HepG2 (cell line): ENCODE results near the gene SFI1. TPM values are rescaled to one million over a fixed set of nuclear protein-coding genes. Genes with fewer than 3 reads are reported as not detected.

Source experiments
- CREB1 ChIP-seq, 2 experiments: fragments of 450-650 bp in 1 of 2; IDR thresholded peaks; 2 replicates each; pipeline ENCODE4 v1.6.1; 2016 to 2017; ENCODE audit warnings: control low read depth in 1 of 2, mild to moderate bottlenecking in 1 of 2, missing compliant biosample characterization in 1 of 2, missing genetic modification characterization in 1 of 2
- HIC2 ChIP-seq: sonication (generic); formaldehyde crosslinking; IDR thresholded peaks from 2 replicates; pipeline ENCODE4 v1.9.0; 2022; ENCODE audit warnings: low read depth, missing genetic modification reagents
- KLF11 ChIP-seq: IDR thresholded peaks from 2 replicates; pipeline ENCODE4 v1.6.1; 2016; ENCODE audit warnings: missing compliant biosample characterization
- SKIL ChIP-seq: sonication (generic); formaldehyde crosslinking; IDR thresholded peaks from 2 replicates; pipeline ENCODE4 v1.8.0; 2022; ENCODE audit warnings: missing genetic modification reagents, mild to moderate bottlenecking, moderate library complexity, borderline replicate concordance
- TIGD3 ChIP-seq: sonication (generic); formaldehyde crosslinking; IDR thresholded peaks from 2 replicates; pipeline ENCODE4 v1.5.1; 2020; ENCODE audit warnings: mild to moderate bottlenecking, missing genetic modification reagents, borderline replicate concordance
- ZBTB33 ChIP-seq: sonication (generic); formaldehyde crosslinking; IDR thresholded peaks from 2 replicates; pipeline ENCODE4 v1.4.0; 2020; ENCODE audit warnings: missing genetic modification reagents
- ZBTB39 ChIP-seq: sonication (generic); formaldehyde crosslinking; IDR thresholded peaks from 2 replicates; pipeline ENCODE4 v1.5.0; 2020; ENCODE audit warnings: missing genetic modification reagents
- ZBTB7B ChIP-seq: sonication (generic); formaldehyde crosslinking; IDR thresholded peaks from 2 replicates; pipeline ENCODE4 v1.4.0; 2020; ENCODE audit warnings: missing genetic modification reagents
- ZNF770 ChIP-seq: sonication (generic); formaldehyde crosslinking; IDR thresholded peaks from 2 replicates; pipeline ENCODE4 v1.5.0; 2020; ENCODE audit warnings: mild to moderate bottlenecking, missing genetic modification reagents
- ZSCAN5A ChIP-seq: sonication (generic); formaldehyde crosslinking; IDR thresholded peaks from 2 replicates; pipeline ENCODE4 v1.8.0; 2022; ENCODE audit warnings: mild to moderate bottlenecking, missing genetic modification reagents, borderline replicate concordance
- polyA plus RNA-seq, 8 experiments: library from polyadenylated mRNA; depleted of rRNA in 3 of 8; stranded (reverse) in 7 of 8; unstranded in 1 of 8; fragments of >200 nt; fragmentation: Illumina TruSeq in 4 of 8; extraction: Trizol in 4 of 8; gene quantifications; 2 replicates each; pipeline versions ENCODE4 v1.2.1 to v1.2.3, GENCODE V29; 2011 to 2016; ENCODE audit warnings: low read depth in 4 of 8, missing spikeins in 1 of 8, mixed read lengths in 1 of 8; ENCODE audit not compliant: insufficient read depth in 1 of 8
- total RNA-seq, 5 experiments: library from RNA; depleted of rRNA; stranded (reverse); fragments of >200 nt; fragmentation: Illumina TruSeq; extraction: Trizol; gene quantifications; 2 replicates each; pipeline ENCODE4 v1.2.3, GENCODE V29; 2016; ENCODE audit warnings: low read depth in 1 of 5

The SFI1 gene
- total and polyA plus RNA-seq, 2 of the 13 experiments (the other 11 are each of a cell fraction or from before 2014, with no cell fraction given), result 20.5 to 40.1 TPM

GRCh38 chr22:31627223-31627731, 130.9 kb downstream of the SFI1 start (continued):
- TF ChIP-seq SKIL (no peak), KLF11 (no peak), TIGD3 (no peak), ZBTB33 (peak; percentile 92), ZBTB7B (no peak), ZNF770 (0 out of 2 replicates have a peak, but pooled peaks have one; percentile 36), ZBTB39 (no peak), CREB1 (IDR thresholded peaks at IDR 0.05) (no peak), CREB1 (CRISPR knock-in tag; IDR thresholded peaks at IDR 0.05) (no peak), HIC2 (CRISPR knock-in tag) (0 out of 2 replicates have a peak, but pooled peaks have one; percentile 19), ZSCAN5A (no peak)
